HG03521 (cell line): ENCODE results near the gene CCP110.

Experiments used
- ATAC-seq: cut with Tn5 transposase; IDR thresholded peaks from one replicate; pipeline ENCODE4 v1.9.1; 2021; ENCODE audit warnings: mild to moderate bottlenecking, moderate library complexity; ENCODE audit not compliant: unreplicated experiment

CCP110 gene

GRCh38 chr16:19598805-19599510 lies 75.2 kb downstream of the CCP110 start:
- no peak for ATAC-seq

GRCh38 chr16:19599968-19600716 lies 76.4 kb downstream of the CCP110 start:
- ATAC-seq = no peak

GRCh38 chr16:19601083-19601976 lies 77.6 kb downstream of the CCP110 start:
- ATAC-seq = no peak
